Activated CD4-positive, alpha-beta memory T cell treated with anti-CD3 and anti-CD28 coated beads for 36 hours (primary cell): ENCODE results near the gene CRELD2. TPM values are rescaled to one million over a fixed set of nuclear protein-coding genes. Genes with fewer than 3 reads are reported as not detected.

Experiments
- CTCF ChIA-PET: fragments of 350-600 bp; sonication (Branson Sonifier 250); formaldehyde crosslinking; loops from one replicate; lab custom pipeline; 2021; ENCODE audit warnings: antibody characterized with exemption, inconsistent platforms; lab: Charles Lee
- POLR2A ChIA-PET: fragments of 350-600 bp; sonication (Branson Sonifier 250); formaldehyde crosslinking; loops from one replicate; lab custom pipeline; 2021; ENCODE audit warnings: antibody characterized with exemption; lab: Charles Lee
- DNase-seq: peaks from one replicate; pipeline ENCODE4 v3.0.0-alpha.2; 2020
- H3K27ac Mint-ChIP-seq: one replicate; pipeline ENCODE4 v1.8.0; 2021; ENCODE audit warnings: mixed read lengths
- H3K27me3 Mint-ChIP-seq: one replicate; pipeline ENCODE4 v1.8.0; 2021; ENCODE audit warnings: mixed read lengths
- H3K36me3 Mint-ChIP-seq: one replicate; pipeline ENCODE4 v1.8.0; 2021; ENCODE audit warnings: mixed read lengths
- H3K4me1 Mint-ChIP-seq: one replicate; pipeline ENCODE4 v1.8.0; 2021; ENCODE audit warnings: low read depth, mixed read lengths
- H3K4me3 Mint-ChIP-seq: one replicate; pipeline ENCODE4 v1.8.0; 2021; ENCODE audit warnings: mild to moderate bottlenecking, mixed read lengths
- H3K9me3 Mint-ChIP-seq: one replicate; pipeline ENCODE4 v1.8.0; 2021; ENCODE audit warnings: mixed read lengths
- intact Hi-C: fragments of 100-400 bp; cut with micrococcal nuclease; formaldehyde crosslinking; loops from one replicate; pipeline ENCODE4 v1.15.1; 2023
- total RNA-seq, 2 experiments: library from RNA; stranded (reverse); gene quantifications; one replicate each; pipeline ENCODE4 v1.2.3, GENCODE V29; 2021

Gene CRELD2
- total RNA-seq, 2 experiments from 2014 or later: 29.8 to 30.7 TPM

GRCh38 chr22:49881856-49882255 is 36.6 kb upstream of the CRELD2 start:
- Mint-ChIP-seq H3K36me3 (peaks cover 28% of the 10 kb centered on the region), H3K9me3 (no peaks in the 10 kb centered on the region), H3K27ac (no peak overlapping the region), H3K27me3 (no peaks in the 10 kb centered on the region), H3K4me1 (peaks cover 26% of the 10 kb centered on the region), H3K4me3 (no peak overlapping the region)
- POLR2A ChIA-PET: no interaction called here
- no peak for DNase-seq
- intact Hi-C loops: no loop called here
- CTCF ChIA-PET: interaction anchor here (0.9 to 1.0 kb wide), 2 partner anchors 114 to 149 kb away, joined by 3 read pairs; no protein-coding TSS in a partner anchor

GRCh38 chr22:49882519-49883293 is 35.7 kb upstream of the CRELD2 start:
- ChIA-PET POLR2A (no interaction called here), CTCF (interaction anchor here (0.9 kb wide), 1 partner anchor 148 kb away, joined by 3 read pairs; no protein-coding TSS in a partner anchor)
- no peak for DNase-seq
- H3K4me1 Mint-ChIP-seq: peaks cover 26% of the 10 kb centered on the region
- H3K27ac Mint-ChIP-seq: no peak overlapping the region
- peaks cover 33% of the 10 kb centered on the region for H3K36me3 Mint-ChIP-seq
- no peaks in the 10 kb centered on the region for H3K27me3 Mint-ChIP-seq
- intact Hi-C loops: no loop called here
- H3K9me3 Mint-ChIP-seq: no peaks in the 10 kb centered on the region
- no peak overlapping the region for H3K4me3 Mint-ChIP-seq

GRCh38 chr22:49883294-49883640 is 35.2 kb upstream of the CRELD2 start:
- no peak overlapping the region for H3K4me3 Mint-ChIP-seq
- ChIA-PET POLR2A (no interaction called here), CTCF (no interaction called here)
- intact Hi-C loops: no loop called here
- no peak overlapping the region for H3K27ac Mint-ChIP-seq
- no peak for DNase-seq
- H3K4me1 Mint-ChIP-seq: peaks cover 26% of the 10 kb centered on the region
- H3K27me3 Mint-ChIP-seq: no peaks in the 10 kb centered on the region
- H3K36me3 Mint-ChIP-seq: peaks cover 34% of the 10 kb centered on the region
- no peaks in the 10 kb centered on the region for H3K9me3 Mint-ChIP-seq

GRCh38 chr22:49884075-49884474 is 34.4 kb upstream of the CRELD2 start:
- DNase-seq: no peak
- intact Hi-C loops: no loop called here
- Mint-ChIP-seq H3K27ac (no peak overlapping the region), H3K4me3 (no peak overlapping the region), H3K27me3 (no peaks in the 10 kb centered on the region), H3K36me3 (peaks cover 36% of the 10 kb centered on the region), H3K9me3 (no peaks in the 10 kb centered on the region), H3K4me1 (peaks cover 26% of the 10 kb centered on the region)
- ChIA-PET CTCF (no interaction called here), POLR2A (no interaction called here)

GRCh38 chr22:49884503-49885260 is 33.8 kb upstream of the CRELD2 start:
- ChIA-PET CTCF (no interaction called here), POLR2A (no interaction called here)
- Mint-ChIP-seq H3K27me3 (no peaks in the 10 kb centered on the region), H3K9me3 (no peaks in the 10 kb centered on the region), H3K4me1 (peaks cover 26% of the 10 kb centered on the region), H3K27ac (no peak overlapping the region), H3K36me3 (peaks cover 42% of the 10 kb centered on the region), H3K4me3 (no peak overlapping the region)
- intact Hi-C loops: no loop called here
- DNase-seq: peak; percentile 5

- Mint-ChIP-seq H3K4me3 (no peak overlapping the region), H3K4me1 (peaks cover 20% of the 10 kb centered on the region), H3K27ac (no peak overlapping the region), H3K9me3 (no peaks in the 10 kb centered on the region), H3K27me3 (no peaks in the 10 kb centered on the region), H3K36me3 (peaks cover 45% of the 10 kb centered on the region)
- DNase-seq: peak; percentile 3
- POLR2A ChIA-PET: no interaction called here
- CTCF ChIA-PET: no interaction called here
- intact Hi-C loops: no loop called here
These were observed 33.2 kb upstream of the CRELD2 start for GRCh38 chr22:49885281-49885680.

- intact Hi-C loops: no loop called here
- ChIA-PET CTCF (no interaction called here), POLR2A (no interaction called here)
- DNase-seq: peak; percentile 7
- Mint-ChIP-seq H3K27me3 (no peaks in the 10 kb centered on the region), H3K4me1 (peaks cover 17% of the 10 kb centered on the region), H3K9me3 (no peaks in the 10 kb centered on the region), H3K27ac (no peak overlapping the region), H3K36me3 (peaks cover 46% of the 10 kb centered on the region), H3K4me3 (no peak overlapping the region)
These were observed 32.6 kb upstream of the CRELD2 start for GRCh38 chr22:49885881-49886280.

GRCh38 chr22:49886346-49887063 is 31.9 kb upstream of the CRELD2 start:
- intact Hi-C loops: no loop called here
- POLR2A ChIA-PET: no interaction called here
- H3K9me3 Mint-ChIP-seq: no peaks in the 10 kb centered on the region
- H3K27me3 Mint-ChIP-seq: no peaks in the 10 kb centered on the region
- peaks cover 10% of the 10 kb centered on the region for H3K4me1 Mint-ChIP-seq
- DNase-seq: peak; percentile 4
- peaks cover 51% of the 10 kb centered on the region for H3K36me3 Mint-ChIP-seq
- no peak overlapping the region for H3K4me3 Mint-ChIP-seq
- CTCF ChIA-PET: interaction anchor here (1.0 to 1.4 kb wide), 3 partner anchors 17 to 144 kb away, joined by 4 to 5 read pairs (median 4); no protein-coding TSS in a partner anchor
- H3K27ac Mint-ChIP-seq: no peak overlapping the region

- Mint-ChIP-seq H3K36me3 (peaks cover 53% of the 10 kb centered on the region), H3K9me3 (no peaks in the 10 kb centered on the region), H3K27ac (no peak overlapping the region), H3K4me3 (no peak overlapping the region), H3K4me1 (peaks cover 5% of the 10 kb centered on the region), H3K27me3 (no peaks in the 10 kb centered on the region)
- CTCF ChIA-PET: interaction anchor here (1.0 to 1.4 kb wide), 3 partner anchors 17 to 143 kb away, joined by 4 to 5 read pairs (median 4); no protein-coding TSS in a partner anchor
- intact Hi-C loops: no loop called here
- POLR2A ChIA-PET: no interaction called here
- DNase-seq: no peak
These were observed 31.4 kb upstream of the CRELD2 start for GRCh38 chr22:49887064-49887451.

DNA sequence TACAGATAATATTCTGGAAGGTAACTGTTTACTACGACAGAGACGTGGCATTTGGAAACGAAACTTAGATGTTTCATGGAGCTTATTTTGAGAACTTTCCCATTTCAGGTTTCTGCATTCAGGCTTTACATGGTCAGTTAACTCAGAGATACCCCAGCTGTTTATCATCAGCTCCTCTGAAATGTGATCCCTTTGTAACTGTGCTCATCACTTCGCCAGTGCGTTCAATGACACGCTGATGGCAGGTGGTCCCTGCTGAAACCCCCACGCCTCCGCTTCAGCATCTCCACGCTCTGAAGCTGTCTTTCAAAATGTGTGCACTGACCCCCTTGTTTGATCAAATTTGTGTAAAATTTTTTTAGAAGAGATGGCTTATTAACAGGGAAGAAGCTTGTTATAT is 30.7 kb upstream of the CRELD2 start:
- DNase-seq: no peak
- H3K4me1 Mint-ChIP-seq: peaks cover 1% of the 10 kb centered on the region
- H3K4me3 Mint-ChIP-seq: no peak overlapping the region
- H3K9me3 Mint-ChIP-seq: no peaks in the 10 kb centered on the region
- ChIA-PET CTCF (interaction anchor here (1.0 to 1.4 kb wide), 3 partner anchors 18 to 143 kb away, joined by 4 to 5 read pairs (median 4); no protein-coding TSS in a partner anchor), POLR2A (no interaction called here)
- no peak overlapping the region for H3K27ac Mint-ChIP-seq
- intact Hi-C loops: no loop called here
- peaks cover 56% of the 10 kb centered on the region for H3K36me3 Mint-ChIP-seq
- no peaks in the 10 kb centered on the region for H3K27me3 Mint-ChIP-seq

DNA sequence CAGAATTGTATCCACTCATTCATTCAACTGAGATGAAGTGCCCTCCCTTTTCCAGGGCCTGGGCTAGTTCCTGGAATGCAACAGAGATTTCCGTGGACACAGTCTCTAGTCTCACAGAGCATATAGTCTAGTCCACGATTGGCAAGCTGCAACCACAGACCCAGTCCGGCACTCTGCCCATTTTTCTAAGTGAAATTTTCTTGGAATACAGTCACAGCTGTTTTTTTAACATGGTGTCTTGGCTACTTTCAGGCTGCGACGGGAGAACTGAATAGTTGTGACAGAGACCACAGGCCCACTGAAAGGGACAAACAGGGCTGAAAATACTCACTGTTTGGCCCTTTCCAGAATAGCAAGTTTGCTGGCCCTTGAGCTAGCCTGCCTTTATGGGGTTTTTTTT is 29.4 kb upstream of the CRELD2 start:
- Mint-ChIP-seq H3K9me3 (no peaks in the 10 kb centered on the region), H3K4me1 (no peaks in the 10 kb centered on the region), H3K4me3 (no peak overlapping the region), H3K36me3 (peaks cover 56% of the 10 kb centered on the region), H3K27me3 (no peaks in the 10 kb centered on the region), H3K27ac (no peak overlapping the region)
- ChIA-PET POLR2A (no interaction called here), CTCF (interaction anchor here (0.8 kb wide), 1 partner anchor 104 kb away, joined by 3 read pairs; no protein-coding TSS in a partner anchor)
- DNase-seq: no peak
- intact Hi-C loops: no loop called here
